ENCODE results near the gene SLC13A3. TPM values are rescaled to one million over a fixed set of nuclear protein-coding genes. Genes with fewer than 3 reads are reported as not detected.

SLC13A3 gene
- total RNA-seq, 1 donor from 2014 or later, result 18.8 TPM

DNA sequence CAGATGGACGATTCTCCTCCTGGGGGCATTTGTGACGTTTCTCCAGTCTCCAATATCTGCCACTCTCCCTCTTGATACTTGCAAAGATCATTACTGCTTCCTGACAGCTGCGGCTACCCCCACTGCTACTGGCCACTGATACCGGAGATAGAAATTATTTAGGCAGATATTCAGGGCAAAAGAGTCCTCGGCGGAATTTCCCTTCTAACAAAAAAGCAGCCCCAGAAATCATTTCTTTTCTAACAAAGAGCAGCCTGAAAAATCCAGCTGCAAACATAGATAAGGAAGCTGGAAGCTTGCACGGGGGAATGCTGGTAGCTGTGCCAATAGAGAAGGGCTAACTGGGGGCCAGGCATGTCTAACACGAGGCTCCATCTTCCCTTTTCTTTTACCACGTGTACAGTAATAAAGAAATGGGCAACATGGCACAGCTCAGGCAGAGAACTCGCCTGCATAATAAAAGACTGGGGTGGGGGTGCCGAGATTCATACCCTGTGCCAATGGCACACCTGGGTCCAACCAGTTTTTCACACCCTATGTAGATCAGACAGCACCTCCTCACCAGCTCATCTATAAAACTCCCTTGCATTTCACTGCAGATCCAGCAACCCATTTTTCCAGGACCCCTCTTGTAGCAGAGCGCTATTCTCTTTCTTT, 31.9 kb upstream of the SLC13A3 start:
- no peak for DNase-seq (ENCODE audit: low spot score in 2 of 2, unreplicated experiment in 2 of 2)
- H3K4me3 Mint-ChIP-seq, result peak overlapping the region; percentile 77
- no peak for TF ChIP-seq CTCF (IDR thresholded peaks at IDR 0.05; ENCODE audit: unreplicated experiment)
- H3K27me3 Mint-ChIP-seq (ENCODE audit: low read depth), result no peaks in the 10 kb centered on the region
- H3K27ac Mint-ChIP-seq, result peak overlapping the region; percentile 95
- H3K9me3 Mint-ChIP-seq, result no peaks in the 10 kb centered on the region
- H3K4me1 Mint-ChIP-seq, result peaks cover 32% of the 10 kb centered on the region
- H3K36me3 Mint-ChIP-seq, result peaks cover 18% of the 10 kb centered on the region

DNA sequence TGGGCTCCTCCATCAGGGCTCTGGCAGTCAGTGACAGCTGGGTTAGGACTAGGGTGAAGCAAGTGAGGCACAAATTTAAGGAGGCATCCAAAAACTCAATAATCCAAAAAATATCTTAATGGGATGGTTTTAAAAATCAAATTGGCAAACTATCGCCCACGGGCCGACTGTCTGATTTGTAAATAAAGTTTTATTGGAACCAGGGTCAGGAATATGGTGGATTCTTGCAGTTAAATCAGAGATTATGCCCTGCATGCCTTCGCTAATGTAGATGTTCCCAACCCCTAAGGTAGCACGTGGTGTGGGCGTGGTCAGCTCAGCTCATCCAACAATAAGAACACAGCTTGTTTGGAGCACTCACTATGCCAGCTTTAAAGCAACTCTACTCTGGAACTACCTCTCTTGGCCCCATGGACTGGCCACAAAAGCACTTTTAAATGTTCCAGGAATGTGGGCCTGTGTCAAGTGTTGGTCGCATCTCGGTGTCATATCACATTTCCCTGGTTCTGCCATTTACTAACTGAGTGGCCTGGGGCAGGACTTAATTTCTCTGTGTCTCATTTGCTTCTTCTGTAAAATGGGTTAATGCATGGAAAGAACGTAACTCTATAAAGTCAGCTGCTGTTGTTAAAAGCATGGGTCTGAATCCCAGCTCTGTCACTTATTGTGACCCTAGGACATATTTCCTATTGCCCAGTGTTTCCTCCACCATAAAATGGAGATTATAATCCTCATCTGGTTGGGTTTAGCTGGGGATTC, 31.0 kb upstream of the SLC13A3 start:
- H3K4me3 Mint-ChIP-seq, result peak overlapping the region; percentile 77
- H3K27me3 Mint-ChIP-seq (ENCODE audit: low read depth), result no peaks in the 10 kb centered on the region
- peaks cover 28% of the 10 kb centered on the region for H3K4me1 Mint-ChIP-seq
- H3K36me3 Mint-ChIP-seq, result peaks cover 18% of the 10 kb centered on the region
- no peak for TF ChIP-seq CTCF (IDR thresholded peaks at IDR 0.05; ENCODE audit: unreplicated experiment)
- H3K9me3 Mint-ChIP-seq, result no peaks in the 10 kb centered on the region
- peak overlapping the region; percentile 95 for H3K27ac Mint-ChIP-seq
- no peak for DNase-seq (ENCODE audit: low spot score in 2 of 2, unreplicated experiment in 2 of 2)

- peak overlapping the region; percentile 13 for H3K27ac Mint-ChIP-seq
- peak; percentile 32 to 82 for DNase-seq (ENCODE audit: low spot score in 2 of 2, unreplicated experiment in 2 of 2)
- H3K27me3 Mint-ChIP-seq (ENCODE audit: low read depth), result no peaks in the 10 kb centered on the region
- H3K9me3 Mint-ChIP-seq, result no peaks in the 10 kb centered on the region
- H3K36me3 Mint-ChIP-seq, result peaks cover 13% of the 10 kb centered on the region
- peak overlapping the region; percentile 11 for H3K4me3 Mint-ChIP-seq
- peak; percentile 87 for TF ChIP-seq CTCF (IDR thresholded peaks at IDR 0.05; ENCODE audit: unreplicated experiment)
- peaks cover 28% of the 10 kb centered on the region for H3K4me1 Mint-ChIP-seq
Observed at GRCh38 chr20:46681032-46681854, 30.0 kb upstream of the SLC13A3 start.

- no peaks in the 10 kb centered on the region for H3K27me3 Mint-ChIP-seq (ENCODE audit: low read depth)
- no peak overlapping the region for H3K27ac Mint-ChIP-seq
- H3K4me1 Mint-ChIP-seq, result peaks cover 28% of the 10 kb centered on the region
- H3K9me3 Mint-ChIP-seq, result no peaks in the 10 kb centered on the region
- no peak for TF ChIP-seq CTCF (IDR thresholded peaks at IDR 0.05; ENCODE audit: unreplicated experiment)
- H3K4me3 Mint-ChIP-seq, result no peak overlapping the region
- peaks cover 8% of the 10 kb centered on the region for H3K36me3 Mint-ChIP-seq
- no peak for DNase-seq (ENCODE audit: low spot score in 2 of 2, unreplicated experiment in 2 of 2)
Observed at GRCh38 chr20:46680684-46681031, 29.4 kb upstream of the SLC13A3 start.

DNA sequence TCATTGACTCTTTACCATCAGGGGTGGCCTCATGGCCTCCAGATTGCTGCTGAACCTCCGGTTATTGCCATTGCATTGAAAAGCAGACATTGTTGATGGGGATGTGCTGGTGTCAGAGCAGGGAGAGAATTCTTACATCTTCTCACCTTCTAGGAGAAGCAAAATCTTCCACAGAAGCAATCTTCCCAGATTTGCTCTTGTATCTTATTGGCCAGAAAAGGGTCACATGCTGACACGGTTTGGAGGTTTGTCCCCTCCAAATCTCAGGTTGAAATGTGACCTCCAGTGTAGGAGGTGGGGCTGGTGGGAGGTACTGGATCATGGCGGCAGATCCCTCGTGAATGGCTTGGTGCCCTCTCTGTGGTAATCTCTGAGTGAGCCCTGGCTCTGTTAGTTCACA, 27.3 kb upstream of the SLC13A3 start:
- TF ChIP-seq CTCF (IDR thresholded peaks at IDR 0.05; ENCODE audit: unreplicated experiment), result no peak
- Mint-ChIP-seq H3K4me3 (no peak overlapping the region), H3K27ac (no peak overlapping the region), H3K27me3 (ENCODE audit: low read depth) (no peaks in the 10 kb centered on the region), H3K4me1 (peaks cover 17% of the 10 kb centered on the region), H3K9me3 (no peaks in the 10 kb centered on the region), H3K36me3 (peaks cover 6% of the 10 kb centered on the region)
- no peak for DNase-seq (ENCODE audit: low spot score in 2 of 2, unreplicated experiment in 2 of 2)
